GM23338 (cell line): ENCODE data around the gene MPO.

ENCODE experiments used
- CREB1 ChIP-seq: fragments of 250-450 bp; sonication (Bioruptor Pico); IDR thresholded peaks from 2 replicates; pipeline ENCODE4 v1.5.0; 2020; ENCODE audit warnings: low read depth, mild to moderate bottlenecking, moderate library complexity
- CTCF ChIP-seq, 2 experiments: fragments of 200-600 bp in 1 of 2; sonication (generic) in 1 of 2; conservative IDR thresholded peaks; 2 replicates each; pipeline versions ENCODE4 v1.5.1 to v1.6.1; 2016 to 2017; ENCODE audit warnings: antibody characterized with exemption in 2 of 2, low read depth in 2 of 2, mild to moderate bottlenecking in 2 of 2, moderate library complexity in 1 of 2
- EZH2 ChIP-seq: fragments of 200-600 bp; sonication (generic); IDR thresholded peaks from one replicate; pipeline ENCODE4 v1.8.0; 2017; ENCODE audit warnings: antibody characterized with exemption, mild to moderate bottlenecking, low read depth; ENCODE audit not compliant: unreplicated experiment
- EZH2phosphoT487 ChIP-seq: fragments of 200-600 bp; sonication (generic); IDR thresholded peaks from one replicate; pipeline ENCODE4 v1.8.1; 2018; ENCODE audit warnings: antibody characterized with exemption; ENCODE audit not compliant: unreplicated experiment
- NANOG ChIP-seq: IDR thresholded peaks from 2 replicates; pipeline ENCODE4 v1.6.1; 2016; ENCODE audit warnings: antibody characterized with exemption, borderline replicate concordance
- POLR2AphosphoS5 ChIP-seq: IDR thresholded peaks from 2 replicates; pipeline ENCODE4 v1.6.1; 2016; ENCODE audit warnings: antibody characterized with exemption, low read depth
- REST ChIP-seq: IDR thresholded peaks from one replicate; pipeline ENCODE4 v1.6.1; 2018; ENCODE audit warnings: antibody characterized with exemption; ENCODE audit not compliant: unreplicated experiment

GRCh38 chr17:58305626-58306025 is 24.9 kb upstream of the MPO start:
- TF ChIP-seq CTCF (conservative IDR thresholded peaks at IDR 0.05; ENCODE audit: low read depth in 2 of 2), result no peak
- TF ChIP-seq EZH2phosphoT487, result no peak
- no peak for TF ChIP-seq REST
- TF ChIP-seq NANOG, result no peak
- no peak for TF ChIP-seq POLR2AphosphoS5
- TF ChIP-seq EZH2, result no peak
- TF ChIP-seq CREB1 (CRISPR knock-in tag), result no peak
